Measurements from ENCODE around the gene ATF3. TPM values are rescaled to one million over a fixed set of nuclear protein-coding genes. Genes with fewer than 3 reads are reported as not detected.

ATF3 gene
- total RNA-seq, 4 donors from 2014 or later = 12.3 to 19.2 (median 13.7) TPM

GRCh38 chr1:212608959-212609700, 569 bp downstream of the ATF3 start:
- Histone ChIP-seq H3K4me3 (peak overlapping the region; percentile 60 to 89 (median 80)), H3K36me3 (no peaks in the 10 kb centered on the region), H3K9me3 (no peaks in the 10 kb centered on the region), H3K4me1 (peaks cover 0 to 59% (median 28%) of the 10 kb centered on the region in 4 donors), H3K27me3 (peaks cover 0 to 5% of the 10 kb centered on the region in 2 donors), H3K27ac (peak overlapping the region; percentile 92 to 100 (median 100))
- DNase-seq (ENCODE audit: low spot score in 2 of 2) = peak; percentile 20 to 23
- TF ChIP-seq POLR2A (IDR thresholded peaks at IDR 0.05) (peak in 1 of 2 donors; percentile 32), EP300 (IDR thresholded peaks at IDR 0.05) (peak in 1 of 2 donors; percentile 60)
- TF ChIP-seq, protein P1, sequence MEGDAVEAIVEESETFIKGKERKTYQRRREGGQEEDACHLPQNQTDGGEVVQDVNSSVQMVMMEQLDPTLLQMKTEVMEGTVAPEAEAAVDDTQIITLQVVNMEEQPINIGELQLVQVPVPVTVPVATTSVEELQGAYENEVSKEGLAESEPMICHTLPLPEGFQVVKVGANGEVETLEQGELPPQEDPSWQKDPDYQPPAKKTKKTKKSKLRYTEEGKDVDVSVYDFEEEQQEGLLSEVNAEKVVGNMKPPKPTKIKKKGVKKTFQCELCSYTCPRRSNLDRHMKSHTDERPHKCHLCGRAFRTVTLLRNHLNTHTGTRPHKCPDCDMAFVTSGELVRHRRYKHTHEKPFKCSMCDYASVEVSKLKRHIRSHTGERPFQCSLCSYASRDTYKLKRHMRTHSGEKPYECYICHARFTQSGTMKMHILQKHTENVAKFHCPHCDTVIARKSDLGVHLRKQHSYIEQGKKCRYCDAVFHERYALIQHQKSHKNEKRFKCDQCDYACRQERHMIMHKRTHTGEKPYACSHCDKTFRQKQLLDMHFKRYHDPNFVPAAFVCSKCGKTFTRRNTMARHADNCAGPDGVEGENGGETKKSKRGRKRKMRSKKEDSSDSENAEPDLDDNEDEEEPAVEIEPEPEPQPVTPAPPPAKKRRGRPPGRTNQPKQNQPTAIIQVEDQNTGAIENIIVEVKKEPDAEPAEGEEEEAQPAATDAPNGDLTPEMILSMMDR (IDR thresholded peaks at IDR 0.05) = peak; percentile 36 to 60 (median 55)
- WGBS, 2 donors = 1% methylated on average over 45 to 46 of the region's 75 CpGs

DNA sequence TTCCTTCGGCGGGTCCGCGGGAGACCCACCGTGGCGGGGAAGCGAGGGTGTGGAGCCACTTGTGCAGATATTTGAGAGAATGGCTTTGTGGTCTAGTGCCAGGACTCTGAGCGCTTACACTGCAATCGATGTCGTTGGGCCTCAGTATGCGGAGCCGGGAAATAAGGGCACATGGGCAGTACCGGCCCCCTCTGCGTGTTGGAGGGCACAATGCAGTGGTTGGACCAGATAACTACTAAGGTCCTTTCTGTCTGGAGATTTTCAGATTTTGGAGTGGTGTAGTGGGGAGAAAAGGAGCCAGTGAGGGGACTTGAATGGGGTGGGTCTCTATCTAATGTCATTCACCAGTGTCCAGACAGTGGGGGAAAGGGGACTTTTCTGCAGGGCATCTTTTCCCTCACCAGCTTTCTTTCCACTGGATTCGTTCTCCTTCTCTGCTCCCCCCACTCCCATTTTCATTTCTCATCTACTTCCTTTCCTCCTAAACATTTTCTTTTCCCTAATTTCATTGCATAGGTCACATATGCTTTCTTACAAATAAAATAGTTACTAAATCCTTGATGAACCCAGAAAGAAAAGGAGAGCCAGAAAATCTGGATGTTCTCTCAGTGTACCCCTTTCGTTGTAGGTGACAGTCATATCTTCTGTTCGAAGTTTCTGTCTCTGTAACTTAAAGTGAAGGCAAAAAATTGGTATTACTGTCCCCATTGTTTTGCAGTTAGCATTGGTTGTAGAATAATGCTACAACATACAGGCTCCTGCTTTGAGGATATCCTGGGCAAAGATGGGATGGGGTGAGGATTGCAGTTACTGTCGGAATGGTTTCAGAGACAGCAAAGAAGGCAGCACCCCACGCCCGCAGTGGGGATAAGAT, 1.4 kb downstream of the ATF3 start:
- Histone ChIP-seq H3K4me3 (peak overlapping the region; percentile 60 to 89 (median 80)), H3K9me3 (no peaks in the 10 kb centered on the region), H3K27ac (peak overlapping the region; percentile 92 to 100 (median 100)), H3K36me3 (peaks cover 0 to 3% (median 0%) of the 10 kb centered on the region in 3 donors), H3K27me3 (peaks cover 0 to 5% of the 10 kb centered on the region in 2 donors), H3K4me1 (peaks cover 0 to 59% (median 29%) of the 10 kb centered on the region in 4 donors)
- TF ChIP-seq EP300 (IDR thresholded peaks at IDR 0.05) (peak in 1 of 2 donors; percentile 9), POLR2A (IDR thresholded peaks at IDR 0.05) (no peak)
- peak in 1 of 2 donors; percentile 25 for DNase-seq (ENCODE audit: low spot score in 2 of 2)
- WGBS, 2 donors = 25 to 32% methylated on average over 17 to 20 of the region's 20 CpGs

DNA sequence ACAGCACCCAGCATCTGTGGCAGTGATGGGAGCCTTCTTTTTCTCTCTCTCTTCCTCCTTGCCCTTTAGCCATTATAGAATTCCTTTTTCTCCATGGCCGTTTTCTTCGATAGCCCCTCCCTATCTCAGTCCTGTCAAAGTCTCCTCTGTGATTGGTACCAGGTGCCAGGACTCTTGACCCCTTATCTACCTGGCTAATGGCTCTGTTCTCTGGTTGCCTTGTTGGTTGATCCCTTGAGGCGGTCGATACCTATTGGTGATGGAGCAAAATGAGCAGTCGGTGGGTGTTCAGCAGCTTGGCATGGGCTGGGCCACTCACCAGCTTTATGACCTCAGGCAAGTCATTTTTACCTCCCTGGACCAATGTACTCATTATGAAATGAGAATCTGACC, 2.0 kb downstream of the ATF3 start:
- TF ChIP-seq EP300 (IDR thresholded peaks at IDR 0.05) = no peak
- no peak for TF ChIP-seq POLR2A (IDR thresholded peaks at IDR 0.05)
- TF ChIP-seq, protein P1 (IDR thresholded peaks at IDR 0.05) = no peak
- peaks cover 0 to 57% (median 29%) of the 10 kb centered on the region in 4 donors for H3K4me1 ChIP-seq
- no peak overlapping the region for H3K27ac ChIP-seq
- H3K9me3 ChIP-seq = no peaks in the 10 kb centered on the region
- H3K36me3 ChIP-seq = peaks cover 0 to 10% (median 0%) of the 10 kb centered on the region in 3 donors
- DNase-seq (ENCODE audit: low spot score in 2 of 2) = no peak
- H3K4me3 ChIP-seq = peak overlapping the region in 1 of 4 donors; percentile 60
- H3K27me3 ChIP-seq = peaks cover 0 to 5% of the 10 kb centered on the region in 2 donors
- WGBS, 2 donors = 80 to 90% methylated on average over 5 of the region's 5 CpGs

- peaks cover 0 to 50% (median 25%) of the 10 kb centered on the region in 4 donors for H3K4me1 ChIP-seq
- TF ChIP-seq EP300 (IDR thresholded peaks at IDR 0.05) (no peak), POLR2A (IDR thresholded peaks at IDR 0.05) (no peak)
- TF ChIP-seq, protein P1 (IDR thresholded peaks at IDR 0.05) = no peak
- no peak for DNase-seq (ENCODE audit: low spot score in 2 of 2)
- WGBS, 2 donors = 83 to 93% methylated on average over 2 of the region's 2 CpGs
- peaks cover 0 to 5% of the 10 kb centered on the region in 2 donors for H3K27me3 ChIP-seq
- H3K4me3 ChIP-seq = no peak overlapping the region
- H3K27ac ChIP-seq = peak overlapping the region in 1 of 4 donors; percentile 27
- no peaks in the 10 kb centered on the region for H3K9me3 ChIP-seq
- peaks cover 0 to 17% (median 0%) of the 10 kb centered on the region in 3 donors for H3K36me3 ChIP-seq
Measured at GRCh38 chr1:212611000-212611948, 2.7 kb downstream of the ATF3 start.
